Stimulated activated CD8-positive, alpha-beta memory T cell treated with anti-CD3 and anti-CD28 coated beads, Interleukin-7, amount 100 ng/mL, for 24 hours (primary cell): ENCODE measurements around the gene ATXN1.

Experiments
- DNase-seq: peaks from one replicate; pipeline ENCODE4 v3.0.0-alpha.2; 2020; ENCODE audit warnings: low read depth

ATXN1 gene

GRCh38 chr6:16743664-16744210 is 17.5 kb downstream of the ATXN1 start:
- DNase-seq, result no peak

GRCh38 chr6:16742116-16742515 is 19.1 kb downstream of the ATXN1 start:
- DNase-seq, result no peak

DNA sequence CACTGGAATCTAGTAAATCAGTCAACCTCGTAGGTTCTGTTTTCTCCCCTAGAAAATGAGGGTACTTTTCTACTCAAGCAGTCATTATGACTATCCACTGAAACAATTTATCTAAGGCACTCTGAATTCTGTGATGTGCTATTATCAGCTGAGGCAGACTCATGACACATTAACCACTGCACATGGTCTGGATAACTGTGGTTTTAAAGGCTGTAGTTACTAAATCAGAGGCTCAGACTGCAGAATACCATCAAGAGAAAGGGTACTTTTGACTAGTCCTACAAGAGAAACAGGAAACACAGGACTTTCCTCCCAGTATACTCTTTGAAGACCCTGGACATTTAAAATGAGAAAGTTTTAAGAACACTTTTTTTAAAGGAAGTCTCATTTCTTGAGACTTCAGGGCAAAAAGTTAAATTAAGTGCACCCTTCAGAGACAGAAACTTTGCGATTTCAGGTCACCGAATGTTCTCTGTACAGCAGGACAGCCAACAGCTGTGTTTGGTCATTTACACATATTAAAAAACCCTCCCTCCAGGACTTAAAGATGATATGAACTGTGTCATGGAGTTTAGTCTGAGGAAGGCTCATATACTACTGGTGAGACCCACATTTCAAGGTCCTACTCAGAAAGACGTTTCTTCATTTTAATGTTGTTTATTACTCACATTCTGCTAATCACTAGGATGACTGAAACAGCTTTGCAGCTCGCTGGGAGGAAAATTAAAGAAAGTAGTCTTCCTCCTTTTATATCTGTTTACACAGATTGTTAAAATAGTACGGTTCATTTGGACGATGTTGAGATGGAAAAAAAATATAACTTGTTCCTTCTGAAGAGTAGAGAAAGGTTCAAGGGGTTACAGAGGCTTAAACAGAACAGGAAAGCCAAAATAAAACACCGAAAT is 19.9 kb downstream of the ATXN1 start:
- no peak for DNase-seq

GRCh38 chr6:16740097-16740496 is 21.2 kb downstream of the ATXN1 start:
- DNase-seq, result no peak

DNA sequence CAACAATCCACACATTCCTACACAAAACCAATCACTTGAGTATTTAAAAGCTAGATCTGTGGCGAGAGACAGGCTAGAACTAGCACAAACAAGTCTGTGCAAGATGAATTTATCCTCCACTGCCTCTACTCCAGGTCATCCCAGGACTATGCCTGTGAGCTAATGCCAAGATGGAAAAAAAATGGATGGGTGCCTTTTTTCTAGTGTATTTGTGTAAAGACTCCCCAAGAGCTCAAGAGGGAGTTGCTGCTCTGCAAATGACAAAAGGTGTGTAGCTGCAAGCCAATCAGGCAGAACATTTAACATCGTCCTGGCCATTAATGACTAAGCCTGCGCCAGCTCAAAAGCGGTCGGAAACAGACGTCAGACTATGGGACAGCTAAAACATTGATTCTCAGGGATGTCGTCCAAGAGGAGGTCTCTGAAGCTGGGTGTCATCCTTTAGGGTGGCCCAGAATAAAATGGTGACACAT is 21.9 kb downstream of the ATXN1 start:
- DNase-seq, result no peak

GRCh38 chr6:16737925-16738324 is 23.3 kb downstream of the ATXN1 start:
- no peak for DNase-seq

DNA sequence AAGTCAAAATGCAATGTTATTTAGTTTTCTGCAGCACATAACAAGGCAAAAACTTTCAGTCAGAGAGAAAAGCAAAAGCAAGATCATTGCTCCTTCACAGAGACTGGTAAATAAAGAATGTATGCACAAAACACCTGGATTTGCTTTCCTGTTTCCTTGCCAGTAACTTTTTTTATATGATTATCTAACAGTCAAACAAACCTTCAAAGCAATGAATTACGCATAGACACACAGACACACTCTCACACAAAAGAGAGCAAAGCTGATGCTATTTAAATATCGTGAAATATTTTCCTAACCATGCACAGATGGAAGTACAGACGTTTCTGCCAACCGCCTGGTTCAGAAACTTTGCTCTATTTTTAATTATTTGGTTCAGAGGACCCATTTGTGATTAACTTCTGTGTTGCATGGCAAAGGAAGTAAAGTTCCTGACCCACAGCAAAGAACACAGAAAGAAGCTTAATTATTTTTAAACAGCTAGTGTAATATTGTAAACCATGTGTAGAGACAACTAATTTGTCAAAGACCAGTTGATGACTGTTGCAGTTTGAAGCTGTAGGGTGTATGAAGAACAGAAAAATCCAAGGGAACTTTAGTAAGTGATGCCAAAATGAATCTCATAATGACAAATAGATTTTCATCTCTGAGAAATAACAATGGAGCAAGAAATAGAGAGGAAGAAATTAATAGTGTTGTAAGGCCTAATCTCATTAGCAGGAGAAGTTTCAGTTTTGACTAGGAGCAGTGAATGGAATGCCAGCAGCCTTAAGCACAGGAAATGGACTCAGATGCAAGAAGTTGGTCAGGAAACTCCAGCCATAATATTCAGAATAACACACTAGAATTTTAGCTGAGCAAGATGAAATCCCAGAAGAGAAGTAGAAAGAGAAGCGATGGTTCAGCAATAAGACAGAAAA is 24.1 kb downstream of the ATXN1 start:
- no peak for DNase-seq

- no peak for DNase-seq
These were observed 26.2 kb downstream of the ATXN1 start for GRCh38 chr6:16735014-16735413.

DNA sequence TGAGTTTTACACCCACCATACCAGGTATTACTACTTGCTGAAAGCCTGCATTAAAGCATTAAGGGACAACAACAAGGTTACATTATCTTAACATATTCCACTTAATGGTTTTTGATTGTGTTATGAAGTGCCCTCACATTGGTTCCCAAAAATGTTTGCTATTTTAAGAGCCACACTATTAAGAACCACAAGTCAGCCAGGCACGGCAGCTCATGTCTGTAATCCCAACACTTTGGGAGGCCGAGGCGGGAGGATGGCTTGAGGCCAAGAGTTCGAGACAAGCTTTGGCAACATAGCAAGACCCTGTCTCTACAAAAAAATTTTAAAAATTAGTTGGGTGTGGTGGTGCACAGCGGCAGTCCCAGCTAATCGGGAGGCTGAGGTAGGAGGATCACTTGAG is 28.2 kb downstream of the ATXN1 start:
- DNase-seq, result no peak

- DNase-seq, result no peak
These were observed 29.7 kb downstream of the ATXN1 start for GRCh38 chr6:16731478-16732051.

DNA sequence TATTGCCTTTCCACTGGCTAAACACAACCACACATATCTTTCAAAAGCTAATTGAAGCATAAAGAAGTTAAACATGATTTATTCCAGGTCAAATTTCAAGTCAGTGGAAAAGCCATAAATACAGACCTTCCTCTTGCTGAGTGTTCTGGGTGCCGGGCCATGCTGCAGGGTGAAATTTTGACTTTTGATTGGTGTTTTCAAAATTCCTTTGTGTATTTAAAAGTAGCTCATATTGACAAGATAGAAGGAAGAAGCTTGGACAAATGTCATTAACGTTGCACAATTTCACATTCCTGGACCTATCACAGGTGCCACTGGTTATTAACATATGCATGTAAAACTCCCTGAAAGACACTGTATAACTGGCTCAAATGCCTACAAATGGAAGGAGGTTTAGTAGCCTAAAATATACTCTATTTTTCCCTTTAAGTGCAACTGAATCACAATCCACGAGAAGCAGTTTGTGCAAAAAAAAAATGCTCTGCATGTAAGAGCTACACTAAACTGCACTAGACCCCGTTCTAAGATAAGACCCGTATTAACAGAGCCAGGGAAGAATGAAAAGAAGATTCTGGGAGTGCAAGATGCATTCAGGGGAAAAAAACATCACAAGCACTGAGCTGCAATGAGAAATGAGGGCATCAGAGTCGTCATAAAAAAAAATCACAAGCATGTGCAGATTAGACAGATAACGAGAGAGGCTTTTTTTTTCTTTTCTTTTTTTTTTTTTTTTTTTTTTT is 30.4 kb downstream of the ATXN1 start:
- no peak for DNase-seq

- no peak for DNase-seq
These were observed 31.5 kb downstream of the ATXN1 start for GRCh38 chr6:16729744-16730143.

- DNase-seq, result no peak
These were observed 32.0 kb downstream of the ATXN1 start for GRCh38 chr6:16729183-16729691.

DNA sequence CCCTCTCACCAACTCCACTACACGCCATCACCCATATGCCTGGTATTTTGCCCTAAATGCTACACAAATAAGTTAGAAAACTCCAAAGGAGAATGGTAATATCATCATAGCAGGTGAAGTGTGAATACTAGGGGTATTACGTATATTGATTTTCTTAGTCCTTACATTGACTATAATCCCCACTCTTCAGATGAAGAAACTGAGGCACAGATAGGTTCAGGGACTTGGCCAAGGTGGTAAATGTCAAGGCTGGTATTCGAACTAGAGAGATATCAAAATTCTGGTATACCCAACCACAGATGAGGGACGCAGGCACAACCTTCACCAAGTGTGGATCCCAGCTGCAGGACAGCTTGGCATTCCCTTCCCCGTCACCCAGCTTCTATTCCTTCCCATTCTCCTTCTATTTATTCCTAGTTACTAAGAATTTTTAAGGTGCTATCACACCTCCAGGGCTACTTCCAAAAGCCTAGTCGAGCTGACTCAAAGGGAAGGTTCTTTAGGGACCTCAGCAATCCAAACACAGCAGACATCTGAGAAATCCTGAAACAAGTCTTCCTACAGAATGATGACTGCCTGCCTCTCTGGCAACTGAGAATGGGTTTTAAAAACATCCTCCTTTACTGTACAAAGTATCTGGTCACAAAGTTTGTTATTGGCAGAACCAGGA is 32.6 kb downstream of the ATXN1 start:
- no peak for DNase-seq

- no peak for DNase-seq
These were observed 33.3 kb downstream of the ATXN1 start for GRCh38 chr6:16727996-16728395.

DNA sequence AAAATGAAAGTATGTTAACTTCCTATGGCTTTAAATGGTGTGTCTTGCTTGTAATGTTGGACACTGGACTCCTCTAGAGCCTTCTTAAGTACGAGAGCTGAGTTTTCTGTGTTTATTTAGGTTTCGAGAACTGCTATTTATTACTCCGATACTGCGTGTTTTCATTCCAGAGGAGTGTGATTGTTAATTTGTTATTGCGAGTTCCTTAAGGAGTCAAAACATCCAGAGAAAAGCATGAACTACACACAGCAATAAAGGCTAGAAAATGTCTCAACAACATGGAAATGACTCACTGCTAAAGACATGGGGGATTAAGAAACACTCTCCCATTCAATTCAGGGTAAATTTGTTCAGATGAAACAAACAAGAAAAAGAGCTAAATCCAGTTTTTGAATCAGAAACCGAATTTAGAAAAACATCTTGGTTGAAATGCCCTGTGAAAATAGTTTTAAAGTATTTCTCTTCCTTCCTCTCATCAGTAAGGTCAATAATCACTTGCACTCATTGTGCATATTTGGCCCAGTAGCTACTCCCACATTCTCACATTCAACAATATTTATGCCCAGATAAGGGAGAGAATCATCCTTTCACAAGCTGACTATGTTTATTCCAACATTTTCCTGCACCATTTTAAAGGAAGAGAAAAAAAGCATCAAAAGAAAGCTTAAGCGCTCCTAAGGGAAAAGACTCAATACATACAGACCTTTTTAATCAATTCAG is 36.0 kb downstream of the ATXN1 start:
- DNase-seq, result no peak

- no peak for DNase-seq
These were observed 37.4 kb downstream of the ATXN1 start for GRCh38 chr6:16723826-16724225.

DNA sequence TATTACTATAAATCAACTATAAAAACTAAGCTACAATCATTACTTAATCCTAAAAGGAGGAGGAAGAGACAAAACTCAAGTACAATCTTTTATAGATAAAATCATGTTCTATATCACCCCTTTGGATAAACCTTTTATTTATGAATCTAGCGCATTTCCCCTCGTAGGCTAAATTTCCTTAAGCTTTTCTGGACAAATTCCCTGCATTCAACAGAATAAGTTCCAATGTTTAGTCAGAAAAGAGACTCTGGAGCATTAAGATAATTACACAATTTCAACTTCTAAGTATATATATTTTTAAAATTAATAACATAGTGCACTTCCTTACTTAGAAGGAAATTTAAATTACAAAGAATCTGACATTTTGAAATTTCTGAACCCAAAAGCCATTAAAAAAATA is 37.9 kb downstream of the ATXN1 start:
- DNase-seq, result no peak

- DNase-seq, result no peak
These were observed 38.6 kb downstream of the ATXN1 start for GRCh38 chr6:16722630-16723029.

DNA sequence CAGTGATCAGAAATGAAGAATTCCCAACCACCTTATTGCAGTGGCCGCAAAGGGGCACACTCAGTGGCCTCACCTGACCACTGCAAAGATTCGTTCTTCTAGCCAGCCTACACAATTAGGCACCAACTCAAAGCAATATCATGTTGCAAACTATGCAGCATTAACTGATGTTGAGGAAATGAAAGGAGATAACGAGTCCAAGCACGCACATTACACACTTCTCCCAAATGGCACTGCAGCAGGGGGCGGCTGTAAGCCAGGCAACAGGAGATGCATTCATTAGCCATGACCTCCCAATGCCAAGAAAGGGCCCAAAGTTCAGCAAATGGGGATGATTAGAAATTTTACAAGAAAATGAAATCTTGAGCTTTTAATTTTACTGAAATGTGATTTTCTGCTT is 39.3 kb downstream of the ATXN1 start:
- no peak for DNase-seq
